Hematopoietic multipotent progenitor cell treated with erythropoietin and hydrocortisone succinate and interleukin-3 and kit ligand, for 6 days (in vitro differentiated cells): ENCODE data around the gene EFNA4.

Experiments used
- DNase-seq: peaks from one replicate; pipeline ENCODE4 v3.0.0-alpha.2; 2015

Gene EFNA4

GRCh38 chr1:155052439-155053395 lies 10.8 kb upstream of the EFNA4 start:
- DNase-seq = peak; percentile 73

GRCh38 chr1:155053531-155054105 lies 9.9 kb upstream of the EFNA4 start:
- no peak for DNase-seq

- DNase-seq = no peak
Measured at GRCh38 chr1:155057104-155057503, 6.4 kb upstream of the EFNA4 start.

GRCh38 chr1:155057788-155058211 lies 5.7 kb upstream of the EFNA4 start:
- no peak for DNase-seq

DNA sequence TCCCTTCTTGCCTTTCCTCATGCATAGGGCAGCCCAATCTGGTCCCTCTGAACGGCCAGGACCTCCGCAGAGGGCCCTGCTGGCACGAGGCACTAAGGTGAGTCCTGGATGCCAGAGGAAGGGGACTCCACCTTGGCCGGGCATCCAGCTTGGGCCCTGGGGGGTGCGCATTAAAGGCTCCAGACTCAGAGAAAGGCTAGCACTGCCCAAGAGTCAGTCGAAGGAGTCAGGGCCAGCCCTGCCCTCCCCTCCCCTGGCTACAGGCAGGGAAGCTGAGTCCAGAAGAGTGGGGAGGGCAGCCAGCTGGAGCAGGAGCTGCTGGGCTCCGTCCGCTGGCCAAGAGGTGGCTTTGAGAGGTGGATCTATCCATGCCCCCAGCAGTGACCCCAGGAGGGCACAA lies 2.8 kb upstream of the EFNA4 start:
- DNase-seq = no peak

DNA sequence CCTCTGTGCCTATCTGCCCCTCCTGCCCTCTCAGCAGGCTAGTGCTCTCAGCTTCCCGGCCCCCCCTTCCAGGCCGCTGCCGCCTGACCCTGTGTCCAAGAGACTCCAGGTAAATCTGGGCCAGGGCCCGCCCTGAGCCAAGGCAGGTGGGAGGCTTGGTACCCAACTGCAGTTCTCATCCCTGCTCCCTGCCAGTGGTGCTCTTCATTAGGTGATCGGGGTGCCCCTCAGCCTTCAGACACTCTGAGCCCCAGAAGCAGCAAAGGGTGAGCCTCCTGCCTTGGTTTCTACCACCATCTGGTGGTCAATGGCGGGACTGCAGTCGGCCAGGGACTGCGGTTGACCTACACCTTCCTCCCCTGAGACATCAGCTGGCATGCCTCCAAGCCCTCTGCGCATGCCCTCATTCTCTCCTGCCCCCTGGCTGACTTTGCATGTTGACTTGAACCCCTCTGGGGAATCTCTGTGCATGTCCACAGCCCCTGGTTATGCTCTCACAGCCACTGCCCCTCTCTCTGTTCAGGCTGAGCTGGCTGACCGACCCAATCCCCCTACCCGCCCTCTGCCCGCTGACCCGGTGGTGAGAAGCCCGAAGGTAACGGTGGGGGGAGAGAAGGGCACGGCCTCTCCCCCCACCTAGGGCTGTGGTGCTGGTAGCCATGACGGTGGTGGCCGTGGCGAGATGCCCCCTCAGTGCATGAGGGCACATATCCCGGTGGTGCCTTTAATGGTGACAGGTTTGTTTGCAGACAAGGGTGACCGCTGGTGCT lies 2.0 kb upstream of the EFNA4 start:
- peak; percentile 94 for DNase-seq

GRCh38 chr1:155062151-155062686 lies 1.3 kb upstream of the EFNA4 start:
- DNase-seq = no peak

DNA sequence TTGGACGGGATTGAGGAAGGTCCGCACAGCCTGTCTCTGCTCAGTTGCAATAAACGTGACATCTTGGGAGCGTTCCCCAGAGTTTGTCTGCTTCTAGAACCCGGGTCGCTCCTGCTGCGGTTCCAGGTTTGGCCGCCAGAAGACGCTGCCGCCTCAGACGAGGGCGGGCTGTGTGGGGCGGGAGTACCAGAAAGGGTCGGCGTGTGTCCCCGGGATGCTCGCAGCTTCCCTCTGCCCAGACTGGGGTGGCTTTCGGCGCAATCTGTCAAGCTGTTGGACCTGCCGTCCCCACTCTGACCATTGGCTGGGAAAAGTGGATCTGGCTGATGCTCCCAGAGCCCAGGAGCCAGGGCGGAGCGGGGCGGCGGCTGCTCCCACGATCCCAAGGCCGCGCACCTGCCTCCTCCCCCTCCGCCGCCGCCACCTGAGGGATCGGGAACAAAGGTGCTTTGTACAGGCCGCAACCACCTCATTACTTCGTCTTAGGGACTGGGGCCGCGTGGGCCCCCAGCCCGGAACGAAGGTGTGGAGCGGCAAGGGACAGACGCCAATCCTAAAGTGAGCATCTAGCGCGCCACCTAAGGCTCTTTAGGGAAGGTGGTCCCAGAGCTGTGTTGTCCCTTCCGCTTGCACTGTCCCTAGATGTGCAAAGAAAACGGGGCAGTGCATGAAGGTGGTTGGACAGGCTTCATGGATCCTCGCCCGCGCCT lies 683 bp upstream of the EFNA4 start:
- DNase-seq = peak; percentile 87

GRCh38 chr1:155064111-155064831 lies 731 bp downstream of the EFNA4 start:
- DNase-seq = peak; percentile 43

GRCh38 chr1:155064832-155065429 lies 1.4 kb downstream of the EFNA4 start:
- DNase-seq = no peak

DNA sequence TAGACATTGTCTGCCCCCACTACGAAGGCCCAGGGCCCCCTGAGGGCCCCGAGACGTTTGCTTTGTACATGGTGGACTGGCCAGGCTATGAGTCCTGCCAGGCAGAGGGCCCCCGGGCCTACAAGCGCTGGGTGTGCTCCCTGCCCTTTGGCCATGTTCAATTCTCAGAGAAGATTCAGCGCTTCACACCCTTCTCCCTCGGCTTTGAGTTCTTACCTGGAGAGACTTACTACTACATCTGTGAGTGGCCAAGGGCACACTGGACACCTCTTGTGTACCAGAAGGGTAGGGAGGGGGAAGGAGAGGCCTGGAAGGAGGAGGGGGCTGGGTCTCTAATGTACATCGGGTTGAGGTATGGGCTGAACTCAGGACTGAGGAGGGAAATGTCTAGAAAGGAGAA lies 3.2 kb downstream of the EFNA4 start:
- DNase-seq = no peak

DNA sequence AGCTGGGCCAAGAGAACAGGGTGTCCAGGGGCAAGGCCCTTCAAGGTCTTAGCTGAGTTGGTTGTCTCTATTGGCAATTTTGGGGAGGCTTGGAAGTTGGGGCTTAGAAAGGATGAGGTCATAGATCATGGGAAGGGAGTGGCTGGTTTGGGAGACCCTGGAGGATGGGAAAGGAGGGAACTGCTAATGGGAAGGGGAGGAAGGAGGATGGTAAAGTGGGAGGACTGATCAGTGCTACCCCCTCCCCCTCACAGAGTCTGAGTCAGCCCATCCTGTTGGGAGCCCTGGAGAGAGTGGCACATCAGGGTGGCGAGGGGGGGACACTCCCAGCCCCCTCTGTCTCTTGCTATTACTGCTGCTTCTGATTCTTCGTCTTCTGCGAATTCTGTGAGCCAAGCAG lies 5.1 kb downstream of the EFNA4 start:
- no peak for DNase-seq

DNA sequence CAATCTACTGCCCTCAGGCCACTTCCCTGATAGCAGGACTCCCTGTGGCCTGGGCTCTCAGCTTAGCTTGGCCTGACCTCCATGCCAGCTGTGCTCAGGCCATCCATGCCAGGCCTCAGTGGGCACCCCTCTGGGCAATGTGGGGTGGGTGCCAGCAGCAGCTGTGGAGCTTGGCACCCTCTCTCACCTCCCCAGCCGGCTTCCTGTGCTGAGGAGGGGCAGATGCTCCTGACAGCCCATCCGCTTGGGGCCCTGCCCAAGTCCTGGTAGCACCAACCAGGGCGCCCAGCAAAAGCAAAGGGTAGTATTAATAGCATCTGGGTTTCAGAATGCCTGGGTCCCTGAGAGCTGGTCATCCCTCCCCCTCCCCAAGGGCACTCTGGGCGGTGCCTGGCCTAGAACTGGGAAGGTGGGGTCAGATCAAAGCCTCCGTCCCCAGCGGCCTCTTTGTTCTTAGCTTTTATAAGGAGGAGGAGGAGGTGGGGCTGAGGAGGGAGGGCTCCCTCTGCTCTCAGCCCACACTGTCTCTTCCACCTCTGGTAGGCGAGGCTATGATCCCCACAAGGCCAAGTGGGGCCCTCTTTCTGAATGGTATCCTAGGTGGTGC lies 6.1 kb downstream of the EFNA4 start:
- DNase-seq = no peak

DNA sequence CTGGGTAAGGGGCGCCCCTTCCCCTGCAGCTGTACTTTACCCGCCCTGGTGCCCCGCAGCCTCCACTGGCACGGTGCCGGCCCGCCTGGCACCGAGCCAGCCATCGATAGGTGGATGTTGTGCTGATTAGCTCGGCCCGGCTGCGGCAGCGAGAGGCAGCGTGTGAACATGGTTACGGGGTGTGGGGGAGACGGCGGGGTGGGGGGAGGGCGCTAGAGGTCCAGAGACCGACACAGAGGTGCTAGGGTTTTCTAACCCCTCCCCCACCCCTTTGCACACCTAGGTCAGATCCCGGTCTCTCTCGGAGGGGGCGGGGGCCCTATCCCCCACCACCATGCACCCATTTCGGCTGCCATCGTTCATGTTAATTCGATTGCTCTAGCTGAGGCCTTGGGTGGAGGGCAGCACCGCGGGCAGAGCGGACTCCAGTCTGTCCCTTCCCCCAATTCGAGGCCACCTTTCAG lies 6.7 kb downstream of the EFNA4 start:
- no peak for DNase-seq

DNA sequence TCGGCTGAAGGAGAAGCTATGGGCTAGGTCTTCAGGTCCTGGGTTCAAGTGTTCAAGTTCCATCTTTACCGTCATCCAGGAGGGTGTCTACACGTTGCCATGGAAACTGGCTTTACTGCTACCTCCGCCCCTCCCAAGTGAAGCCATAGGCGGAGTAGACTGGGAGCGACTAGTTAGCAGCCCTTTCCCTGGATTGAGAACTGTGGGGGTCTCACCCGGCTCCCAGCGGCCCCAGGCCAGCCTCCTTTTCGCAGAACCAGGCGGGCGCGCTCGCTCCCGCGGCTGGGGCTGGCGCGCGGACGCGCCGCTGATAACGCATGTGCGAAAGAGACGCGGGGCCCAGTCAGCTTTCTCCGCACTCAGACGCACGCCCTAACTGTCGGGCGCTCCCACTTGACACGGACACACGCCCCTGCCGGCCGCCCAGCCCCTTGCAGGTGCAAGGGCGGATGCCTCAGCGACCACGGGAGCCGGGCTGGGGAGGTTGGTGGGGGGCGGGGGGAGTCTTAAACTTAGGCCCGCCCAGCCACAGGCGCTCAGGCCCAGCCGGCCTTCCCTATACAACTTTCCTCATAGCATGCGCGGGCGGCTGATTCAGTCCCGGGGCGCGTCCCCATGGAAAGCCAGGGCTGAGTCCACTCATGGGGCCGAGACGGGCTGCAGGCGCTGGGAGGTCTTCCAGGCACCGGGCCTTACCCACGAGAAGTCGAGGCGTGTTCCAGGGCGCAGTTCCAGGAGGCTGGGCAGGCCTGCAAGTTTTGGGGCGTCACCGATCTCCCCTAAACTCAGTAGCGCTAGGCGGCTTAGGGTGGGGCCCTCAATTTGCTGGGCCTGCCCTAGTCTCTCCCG lies 7.4 kb downstream of the EFNA4 start:
- DNase-seq = peak; percentile 94

DNA sequence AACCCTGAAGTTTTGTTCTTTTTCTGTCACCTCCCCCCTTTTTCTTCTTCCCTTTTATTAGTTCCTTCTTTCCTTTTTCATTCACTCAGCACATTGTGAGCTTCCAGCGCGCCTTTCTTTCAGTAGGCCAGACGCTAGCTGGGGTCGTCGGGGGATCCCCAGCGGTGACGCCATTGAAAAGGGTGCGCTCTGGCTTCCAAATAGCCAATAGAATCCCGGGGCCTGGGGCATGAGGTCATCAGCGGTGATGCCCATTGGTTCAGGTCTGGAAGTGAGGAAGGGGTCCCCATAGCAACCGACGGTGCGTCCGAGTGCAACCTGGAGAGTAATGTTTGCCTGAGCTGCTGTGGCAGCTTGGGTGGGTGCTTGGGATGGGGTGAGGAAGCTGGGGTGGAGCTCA lies 8.2 kb downstream of the EFNA4 start:
- no peak for DNase-seq

DNA sequence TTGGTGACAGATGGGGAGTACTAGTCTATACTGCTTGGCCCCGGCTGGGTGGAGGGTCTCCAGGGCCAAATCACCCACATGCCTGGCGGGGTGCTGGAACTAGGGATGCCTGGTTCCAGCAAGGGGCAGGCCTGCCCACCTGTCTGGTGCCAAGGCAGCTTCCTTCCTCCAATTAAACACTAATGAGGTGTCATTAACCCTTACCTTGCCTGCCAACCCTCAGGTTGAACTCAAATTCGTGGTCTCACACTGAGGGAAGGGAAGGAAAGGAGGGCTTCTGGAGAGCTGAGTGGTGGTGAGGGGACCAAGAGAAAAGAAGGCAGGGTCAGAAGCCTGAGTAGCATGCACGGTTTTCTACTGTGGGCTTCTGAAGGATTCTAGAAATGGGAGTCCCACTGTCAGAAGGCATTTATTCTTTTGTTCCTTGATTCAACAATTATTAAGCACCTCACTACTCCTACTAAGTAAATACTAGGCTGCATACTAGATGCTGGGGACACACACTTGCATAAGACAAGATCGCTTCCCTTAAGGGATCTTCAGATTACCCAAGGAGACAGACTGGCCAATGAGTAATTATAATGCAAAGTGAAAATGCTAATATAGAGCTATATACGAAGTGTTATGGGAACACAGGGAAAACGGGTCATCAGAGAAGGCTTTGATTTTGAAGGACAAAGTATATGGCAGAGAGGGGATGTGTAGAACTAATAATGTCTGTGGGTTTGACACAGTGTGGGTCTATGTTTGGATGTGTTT lies 9.2 kb downstream of the EFNA4 start:
- no peak for DNase-seq

- no peak for DNase-seq
Measured at GRCh38 chr1:155073377-155074242, 10.1 kb downstream of the EFNA4 start.
